H1 (cell line): ENCODE results near the gene ELAVL1. TPM values are rescaled to one million over a fixed set of nuclear protein-coding genes. Genes with fewer than 3 reads are reported as not detected.

ENCODE experiments used
- ASH2L ChIP-seq: fragments of 200-600, 300-600 bp; sonication (generic); IDR thresholded peaks from one replicate; pipeline ENCODE4 v1.7.1; 2017; ENCODE audit warnings: low read length
- CBX8 ChIP-seq: fragments of 300-800, 300-1000 bp; sonication (generic); IDR thresholded peaks from 2 replicates; pipeline ENCODE4 v1.7.1; 2016; ENCODE audit warnings: low read depth, low read length, borderline replicate concordance
- EP300 ChIP-seq, 2 experiments: IDR thresholded peaks; 1 replicate in 1 of 2; 2 replicates in 1 of 2; pipeline ENCODE4 v1.6.1; 2011 to 2012; ENCODE audit warnings: low read depth in 2 of 2, low read length in 2 of 2, mild to moderate bottlenecking in 2 of 2, borderline replicate concordance in 1 of 2, inconsistent platforms in 1 of 2, moderate library complexity in 1 of 2
- JUND ChIP-seq: IDR thresholded peaks from 2 replicates; pipeline ENCODE4 v1.6.1; 2011; ENCODE audit warnings: mild to moderate bottlenecking, improper control_type of control experiment, low read length
- KDM4A ChIP-seq: IDR thresholded peaks from one replicate; pipeline ENCODE4 v1.7.1; 2012; ENCODE audit warnings: low read depth, mild to moderate bottlenecking, moderate library complexity, low read length, inconsistent platforms; ENCODE audit not compliant: severe bottlenecking
- KDM5A ChIP-seq: fragments of 200-600 bp; IDR thresholded peaks from 2 replicates; pipeline ENCODE4 v1.7.1; 2012; ENCODE audit warnings: mild to moderate bottlenecking, low read length, inconsistent platforms, mixed read lengths
- MAFK ChIP-seq: IDR thresholded peaks from 2 replicates; pipeline ENCODE4 v1.6.1; 2012; ENCODE audit warnings: low read depth, mild to moderate bottlenecking, improper control_type of control experiment, low read length
- PHF8 ChIP-seq: fragments of 200-600 bp; sonication (generic); conservative IDR thresholded peaks from 2 replicates; pipeline ENCODE4 v1.7.1; 2012; ENCODE audit warnings: low read depth, mild to moderate bottlenecking, inconsistent platforms, low read length, moderate library complexity
- RFX5 ChIP-seq: IDR thresholded peaks from 2 replicates; pipeline ENCODE4 v1.6.1; 2011; ENCODE audit warnings: low read depth, low read length, improper control_type of control experiment, borderline replicate concordance
- RXRA ChIP-seq: IDR thresholded peaks from 2 replicates; pipeline ENCODE4 v1.6.1; 2011; ENCODE audit warnings: low read depth, mild to moderate bottlenecking, low read length, moderate library complexity; ENCODE audit not compliant: insufficient read depth
- SIRT6 ChIP-seq: IDR thresholded peaks from one replicate; pipeline ENCODE4 v1.7.1; 2012; ENCODE audit warnings: low read length, inconsistent platforms
- SP2 ChIP-seq: IDR thresholded peaks from 2 replicates; pipeline ENCODE4 v1.6.1; 2012; ENCODE audit warnings: mild to moderate bottlenecking, low read length, inconsistent platforms
- SP4 ChIP-seq: IDR thresholded peaks from 2 replicates; pipeline ENCODE4 v1.6.1; 2012; ENCODE audit warnings: low read length, inconsistent platforms
- TBP ChIP-seq: IDR thresholded peaks from 2 replicates; pipeline ENCODE4 v1.6.1; 2011; ENCODE audit warnings: low read depth, low read length, improper control_type of control experiment
- TCF12 ChIP-seq: IDR thresholded peaks from 2 replicates; pipeline ENCODE4 v1.6.1; 2011; ENCODE audit warnings: low read depth, mild to moderate bottlenecking, low read length
- ZNF274 ChIP-seq: IDR thresholded peaks from 2 replicates; pipeline ENCODE4 v1.7.0; 2012; ENCODE audit warnings: low read length, borderline replicate concordance; ENCODE audit errors: extremely low read depth
- polyA plus RNA-seq, 7 experiments: library from polyadenylated mRNA; depleted of rRNA in 3 of 7; stranded (reverse) in 5 of 7; unstranded in 2 of 7; fragments of >200 nt in 5 of 7; fragments of 200-250 nt in 2 of 7; gene quantifications; 1 replicate in 5 of 7; 2 replicates in 1 of 7; 4 replicates in 1 of 7; pipeline versions ENCODE4 v1.2.1 to v1.2.3, GENCODE V29; 2011 to 2013; ENCODE audit warnings: missing spikeins in 2 of 7, mixed read lengths in 2 of 7
- total RNA-seq: library from RNA; stranded (reverse); fragmentation: NEBNext Ultra II Directional; extraction: Animal tissue kit (Norgen Biotek cat#: 25700); gene quantifications from 2 replicates; pipeline ENCODE4 v1.2.1, GENCODE V29; 2021
- TF ChIP-seq, protein P1 (sequence below), 3 experiments: IDR thresholded peaks; 1 replicate in 2 of 3; 2 replicates in 1 of 3; pipeline versions ENCODE4 v1.5.1 to v1.6.1; 2011; ENCODE audit warnings: low read length in 3 of 3, mild to moderate bottlenecking in 3 of 3, inconsistent platforms in 2 of 3, low read depth in 1 of 3, moderate library complexity in 1 of 3; ENCODE audit not compliant: insufficient read depth in 1 of 3; ENCODE audit errors: control extremely low read depth in 1 of 3
- TF ChIP-seq, protein P2 (sequence below): IDR thresholded peaks from 2 replicates; pipeline ENCODE4 v1.6.1; 2012; ENCODE audit warnings: inconsistent platforms
- TF ChIP-seq, protein P3 (sequence below): IDR thresholded peaks from 2 replicates; pipeline ENCODE4 v1.6.1; 2011; ENCODE audit warnings: low read depth, mild to moderate bottlenecking, low read length; ENCODE audit not compliant: insufficient read depth

The ELAVL1 gene
- total and polyA plus RNA-seq, 2 of the 8 experiments (the other 6 are each of a cell fraction or from before 2014, with no cell fraction given), result 56.7 to 163 TPM

DNA sequence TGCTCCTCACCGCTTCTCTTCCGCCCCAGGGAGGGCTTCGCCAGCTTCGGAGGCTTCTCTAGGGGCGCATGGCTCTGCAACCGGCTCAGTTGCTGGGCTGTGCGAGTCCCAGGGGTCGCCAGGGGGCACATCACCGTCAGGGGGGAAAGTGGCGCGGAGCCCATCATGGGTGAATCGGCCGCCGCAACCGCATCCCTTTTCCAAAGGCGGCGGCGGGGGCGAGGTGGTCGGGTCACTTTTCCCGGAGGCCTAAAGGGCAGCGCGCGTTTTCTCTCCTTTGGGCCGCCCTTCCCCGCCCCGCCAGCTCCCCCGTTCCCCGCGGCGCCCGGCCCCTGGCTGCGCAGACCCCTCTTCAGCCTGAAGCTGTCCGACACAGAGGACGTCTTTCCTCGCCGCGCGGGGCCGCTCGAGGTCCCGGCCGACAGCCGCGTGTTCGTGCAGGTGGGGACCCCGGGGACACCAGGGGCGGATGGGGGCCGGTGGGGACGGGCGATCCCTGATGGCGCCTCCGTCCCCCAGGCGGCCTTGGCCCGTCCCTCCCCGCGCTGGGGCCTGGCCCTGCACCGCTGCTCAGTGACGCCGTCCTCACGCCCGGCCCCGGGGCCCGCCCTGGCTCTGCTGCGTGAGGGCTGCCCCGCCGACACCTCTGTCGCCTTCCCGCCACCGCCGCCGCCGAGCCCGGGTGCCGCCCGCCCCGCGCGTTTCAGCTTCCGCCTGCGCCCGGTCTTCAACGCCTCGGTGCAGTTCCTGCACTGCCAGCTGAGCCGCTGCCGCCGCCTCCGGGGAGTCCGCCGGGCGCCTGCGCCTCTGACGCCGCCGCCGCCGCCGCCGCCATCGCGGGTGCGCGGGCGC, 89.1 kb downstream of the ELAVL1 start (continued):
- TF ChIP-seq CBX8 (no peak), SIRT6 (no peak), SP4 (no peak), TBP (peak; percentile 89), MAFK (no peak), RXRA (no peak), KDM5A (no peak), PHF8 (0 out of 2 replicates have a peak, but pooled peaks have one; percentile 36), ZNF274 (no peak), RFX5 (no peak), SP2 (no peak), EP300 (IDR thresholded peaks at IDR 0.05; ENCODE audit: borderline replicate concordance in 1 of 2, low read depth in 2 of 2, low read length in 2 of 2) (0 out of 3 replicates have a peak, but pooled peaks of 1 of the 2 experiments have one; percentile 13), JUND (no peak), KDM4A (peak; percentile 90), TCF12 (no peak), ASH2L (peak; percentile 8)
- TF ChIP-seq, protein P1, sequence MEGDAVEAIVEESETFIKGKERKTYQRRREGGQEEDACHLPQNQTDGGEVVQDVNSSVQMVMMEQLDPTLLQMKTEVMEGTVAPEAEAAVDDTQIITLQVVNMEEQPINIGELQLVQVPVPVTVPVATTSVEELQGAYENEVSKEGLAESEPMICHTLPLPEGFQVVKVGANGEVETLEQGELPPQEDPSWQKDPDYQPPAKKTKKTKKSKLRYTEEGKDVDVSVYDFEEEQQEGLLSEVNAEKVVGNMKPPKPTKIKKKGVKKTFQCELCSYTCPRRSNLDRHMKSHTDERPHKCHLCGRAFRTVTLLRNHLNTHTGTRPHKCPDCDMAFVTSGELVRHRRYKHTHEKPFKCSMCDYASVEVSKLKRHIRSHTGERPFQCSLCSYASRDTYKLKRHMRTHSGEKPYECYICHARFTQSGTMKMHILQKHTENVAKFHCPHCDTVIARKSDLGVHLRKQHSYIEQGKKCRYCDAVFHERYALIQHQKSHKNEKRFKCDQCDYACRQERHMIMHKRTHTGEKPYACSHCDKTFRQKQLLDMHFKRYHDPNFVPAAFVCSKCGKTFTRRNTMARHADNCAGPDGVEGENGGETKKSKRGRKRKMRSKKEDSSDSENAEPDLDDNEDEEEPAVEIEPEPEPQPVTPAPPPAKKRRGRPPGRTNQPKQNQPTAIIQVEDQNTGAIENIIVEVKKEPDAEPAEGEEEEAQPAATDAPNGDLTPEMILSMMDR (IDR thresholded peaks at IDR 0.05; ENCODE audit: control extremely low read depth in 1 of 3, insufficient read depth in 1 of 3, low read depth in 1 of 3, low read length in 3 of 3), result peak in 2 of 3 experiments; percentile 30 to 40; a peak in 3 of 4 replicates
- TF ChIP-seq, protein P2, sequence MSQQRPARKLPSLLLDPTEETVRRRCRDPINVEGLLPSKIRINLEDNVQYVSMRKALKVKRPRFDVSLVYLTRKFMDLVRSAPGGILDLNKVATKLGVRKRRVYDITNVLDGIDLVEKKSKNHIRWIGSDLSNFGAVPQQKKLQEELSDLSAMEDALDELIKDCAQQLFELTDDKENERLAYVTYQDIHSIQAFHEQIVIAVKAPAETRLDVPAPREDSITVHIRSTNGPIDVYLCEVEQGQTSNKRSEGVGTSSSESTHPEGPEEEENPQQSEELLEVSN, result peak; percentile 90
- TF ChIP-seq, protein P3, sequence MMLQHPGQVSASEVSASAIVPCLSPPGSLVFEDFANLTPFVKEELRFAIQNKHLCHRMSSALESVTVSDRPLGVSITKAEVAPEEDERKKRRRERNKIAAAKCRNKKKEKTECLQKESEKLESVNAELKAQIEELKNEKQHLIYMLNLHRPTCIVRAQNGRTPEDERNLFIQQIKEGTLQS, result no peak
